GM06990 (cell line): ENCODE data around the gene SPIRE1.

ENCODE experiments used
- DNase-seq: peaks from one replicate; pipeline ENCODE4 v3.0.0-alpha.2; 2011; ENCODE audit not compliant: insufficient read length; ENCODE audit errors: extremely low read depth
- H3K27me3 ChIP-seq: replicated peaks from 2 replicates; pipeline ENCODE4 v1.6.0; 2011; ENCODE audit warnings: low read length; ENCODE audit not compliant: control insufficient read depth, insufficient read depth
- H3K36me3 ChIP-seq: 2 replicates; pipeline ENCODE4 v1.5.1; 2011; ENCODE audit warnings: low read length; ENCODE audit not compliant: control insufficient read depth, insufficient read depth
- H3K4me3 ChIP-seq: replicated peaks from 2 replicates; pipeline ENCODE4 v1.5.1; 2011; ENCODE audit warnings: low read depth, mild to moderate bottlenecking, control low read depth, low read length
- TF ChIP-seq, protein P1 (sequence below): IDR thresholded peaks from 2 replicates; pipeline ENCODE4 v1.5.1; 2011; ENCODE audit warnings: low read length, control low read depth, mild to moderate bottlenecking, inconsistent platforms; ENCODE audit not compliant: insufficient read depth, poor library complexity, severe bottlenecking

SPIRE1 gene

GRCh38 chr18:12479982-12480381 lies 177.9 kb downstream of the SPIRE1 start:
- Histone ChIP-seq H3K4me3 (no peak overlapping the region), H3K27me3 (no peaks in the 10 kb centered on the region), H3K36me3 (no peaks in the 10 kb centered on the region)
- TF ChIP-seq, protein P1, sequence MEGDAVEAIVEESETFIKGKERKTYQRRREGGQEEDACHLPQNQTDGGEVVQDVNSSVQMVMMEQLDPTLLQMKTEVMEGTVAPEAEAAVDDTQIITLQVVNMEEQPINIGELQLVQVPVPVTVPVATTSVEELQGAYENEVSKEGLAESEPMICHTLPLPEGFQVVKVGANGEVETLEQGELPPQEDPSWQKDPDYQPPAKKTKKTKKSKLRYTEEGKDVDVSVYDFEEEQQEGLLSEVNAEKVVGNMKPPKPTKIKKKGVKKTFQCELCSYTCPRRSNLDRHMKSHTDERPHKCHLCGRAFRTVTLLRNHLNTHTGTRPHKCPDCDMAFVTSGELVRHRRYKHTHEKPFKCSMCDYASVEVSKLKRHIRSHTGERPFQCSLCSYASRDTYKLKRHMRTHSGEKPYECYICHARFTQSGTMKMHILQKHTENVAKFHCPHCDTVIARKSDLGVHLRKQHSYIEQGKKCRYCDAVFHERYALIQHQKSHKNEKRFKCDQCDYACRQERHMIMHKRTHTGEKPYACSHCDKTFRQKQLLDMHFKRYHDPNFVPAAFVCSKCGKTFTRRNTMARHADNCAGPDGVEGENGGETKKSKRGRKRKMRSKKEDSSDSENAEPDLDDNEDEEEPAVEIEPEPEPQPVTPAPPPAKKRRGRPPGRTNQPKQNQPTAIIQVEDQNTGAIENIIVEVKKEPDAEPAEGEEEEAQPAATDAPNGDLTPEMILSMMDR = no peak
- DNase-seq = no peak

DNA sequence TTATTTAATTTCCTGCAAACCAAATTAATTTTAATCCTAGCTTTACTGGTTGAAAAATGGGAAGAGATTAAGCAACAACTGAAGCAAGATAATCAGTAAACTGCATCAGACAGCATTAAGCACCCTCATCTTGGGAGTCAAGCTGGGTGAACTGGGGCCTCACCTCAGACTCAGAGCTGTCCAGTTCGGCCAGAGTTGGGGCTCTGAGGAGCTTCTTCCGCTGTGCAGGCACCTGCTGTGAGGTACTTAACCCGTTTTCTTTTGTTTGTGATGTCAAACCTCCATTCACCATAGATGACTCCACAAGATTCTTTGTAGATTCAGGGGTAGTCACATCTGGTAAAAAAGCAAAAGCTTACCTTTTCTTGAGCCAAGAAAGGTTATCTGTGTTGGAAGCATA lies 178.4 kb downstream of the SPIRE1 start:
- DNase-seq = no peak
- Histone ChIP-seq H3K4me3 (no peak overlapping the region), H3K36me3 (no peaks in the 10 kb centered on the region; the same call in 1 of the 2 replicates), H3K27me3 (no peaks in the 10 kb centered on the region)
- TF ChIP-seq, protein P1 = no peak

DNA sequence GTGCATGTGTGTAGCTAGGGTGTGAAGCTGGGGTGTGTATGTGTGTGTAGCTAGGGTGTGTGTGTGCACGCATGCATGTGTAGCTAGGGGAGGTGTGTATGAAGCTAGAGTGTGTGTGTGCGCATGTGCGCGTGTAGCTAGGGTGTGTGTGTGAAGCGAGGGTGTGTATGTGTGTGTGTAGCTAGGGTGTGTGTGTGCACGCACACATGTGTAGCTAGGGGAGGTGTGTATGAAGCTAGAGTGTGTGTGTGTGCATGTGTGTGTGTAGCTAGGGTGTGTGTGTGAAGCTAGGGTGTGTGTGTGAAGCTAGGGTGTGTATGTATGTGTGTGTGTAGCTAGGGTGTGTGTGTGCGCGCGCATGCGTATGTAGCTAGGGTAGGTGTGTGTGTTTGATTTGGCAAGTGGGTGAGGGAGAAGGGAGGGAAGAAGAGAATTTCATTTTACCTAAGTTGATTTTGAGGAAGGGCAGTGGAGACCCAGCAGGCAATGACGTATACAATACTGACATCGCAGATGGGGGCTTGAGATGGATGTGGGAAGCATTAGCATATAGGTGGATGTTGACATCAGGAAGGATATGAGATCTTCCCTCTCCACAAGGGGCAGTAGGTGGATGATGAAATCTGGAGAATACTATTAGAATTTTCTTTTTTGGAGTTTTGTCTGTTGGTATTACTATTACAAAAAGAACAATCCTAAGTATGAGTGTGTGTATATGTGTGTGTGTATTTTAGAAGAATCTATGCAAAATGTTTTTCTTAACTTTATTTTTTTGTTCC lies 179.4 kb downstream of the SPIRE1 start:
- Histone ChIP-seq H3K4me3 (no peak overlapping the region), H3K36me3 (no peaks in the 10 kb centered on the region; the same call in 1 of the 2 replicates), H3K27me3 (no peaks in the 10 kb centered on the region)
- DNase-seq = no peak
- TF ChIP-seq, protein P1 = no peak

GRCh38 chr18:12477606-12478005 lies 180.3 kb downstream of the SPIRE1 start:
- TF ChIP-seq, protein P1 = no peak
- Histone ChIP-seq H3K36me3 (no peaks in the 10 kb centered on the region; the same call in 1 of the 2 replicates), H3K27me3 (no peaks in the 10 kb centered on the region), H3K4me3 (no peak overlapping the region)
- DNase-seq = no peak

GRCh38 chr18:12476955-12477354 lies 181.0 kb downstream of the SPIRE1 start:
- H3K4me3 ChIP-seq = no peak overlapping the region
- H3K36me3 ChIP-seq = no peaks in the 10 kb centered on the region; the same call in 1 of the 2 replicates
- no peaks in the 10 kb centered on the region for H3K27me3 ChIP-seq
- TF ChIP-seq, protein P1 = no peak
- DNase-seq = no peak
